A673 (cell line): ENCODE measurements around the gene TENM4. TPM values are rescaled to one million over a fixed set of nuclear protein-coding genes. Genes with fewer than 3 reads are reported as not detected.

ENCODE experiments used
- BruUV-seq: library from RNA; stranded (reverse); fragments of 400-500 nt; replicated peaks from 2 replicates; lab custom pipeline; 2021; lab: Mats Ljungman, UMichigan
- CTCF ChIA-PET: fragments of 300-600 bp; sonication (Branson Sonifier 250); formaldehyde crosslinking; loops from one replicate; lab custom pipeline; 2022; ENCODE audit warnings: antibody characterized with exemption; lab: Charles Lee
- POLR2A ChIA-PET: fragments of 300-600 bp; sonication (Branson Sonifier 250); formaldehyde crosslinking; loops from one replicate; lab custom pipeline; 2022; ENCODE audit warnings: antibody characterized with exemption; ENCODE audit not compliant: low non-redundant PET; lab: Charles Lee
- DNase-seq: peaks from one replicate; pipeline ENCODE4 v3.0.0-alpha.2; 2015; ENCODE audit warnings: low spot score
- H3K27ac ChIP-seq: fragments of 200-600 bp; sonication (generic); 2 replicates; pipeline ENCODE4 v1.5.1; 2016; ENCODE audit warnings: mixed run types, low read depth, mild to moderate bottlenecking, mixed read lengths, antibody characterized with exemption, low read length; ENCODE audit not compliant: poor library complexity, severe bottlenecking
- H3K27me3 ChIP-seq: fragments of 200-600 bp; sonication (generic); replicated peaks from 2 replicates; pipeline ENCODE4 v1.6.1; 2017; ENCODE audit warnings: mixed run types, low read depth, mild to moderate bottlenecking, mixed read lengths, antibody characterized with exemption, low read length; ENCODE audit not compliant: insufficient read depth, poor library complexity
- H3K36me3 ChIP-seq: fragments of 200-600 bp; sonication (generic); 2 replicates; pipeline ENCODE4 v1.6.1; 2016; ENCODE audit warnings: mixed run types, mild to moderate bottlenecking, mixed read lengths, antibody characterized with exemption, low read length; ENCODE audit not compliant: insufficient read depth, poor library complexity, severe bottlenecking
- H3K4me1 ChIP-seq: fragments of 200-600 bp; sonication (generic); 2 replicates; pipeline ENCODE4 v1.6.1; 2017; ENCODE audit warnings: mixed run types, mild to moderate bottlenecking, mixed read lengths, antibody characterized with exemption, low read length; ENCODE audit not compliant: insufficient read depth, poor library complexity, severe bottlenecking
- H3K4me3 ChIP-seq: fragments of 200-600 bp; sonication (generic); 2 replicates; pipeline ENCODE4 v1.5.1; 2016; ENCODE audit warnings: low read depth, mixed run types, mild to moderate bottlenecking, mixed read lengths, low read length; ENCODE audit not compliant: poor library complexity, severe bottlenecking
- H3K9me3 ChIP-seq: fragments of 200-600 bp; sonication (generic); 2 replicates; pipeline ENCODE4 v1.6.1; 2016; ENCODE audit warnings: mixed run types, low read depth, mild to moderate bottlenecking, mixed read lengths, antibody characterized with exemption, low read length; ENCODE audit not compliant: poor library complexity, severe bottlenecking
- EZH2 ChIP-seq: fragments of 200-600 bp; sonication (generic); IDR thresholded peaks from 2 replicates; pipeline ENCODE4 v1.6.1; 2017; ENCODE audit warnings: borderline replicate concordance, low read depth, mild to moderate bottlenecking, mixed read lengths, antibody characterized with exemption, low read length; ENCODE audit not compliant: poor library complexity, severe bottlenecking
- intact Hi-C: fragments of 100-400 bp; cut with micrococcal nuclease; formaldehyde crosslinking; loops from one replicate; pipeline ENCODE4 v1.10.0; 2022; ENCODE audit not compliant: unreplicated experiment
- total RNA-seq: library from RNA; stranded (reverse); gene quantifications from 2 replicates; pipeline ENCODE4 v1.2.3, GENCODE V29; 2021
- TF ChIP-seq, protein P1 (sequence below): fragments of 300-800, 200-600 bp; sonication (generic); conservative IDR thresholded peaks from 2 replicates; pipeline ENCODE4 v1.5.1; 2017; ENCODE audit warnings: low read depth, mild to moderate bottlenecking, antibody characterized with exemption, low read length, moderate library complexity, mixed read lengths

The TENM4 gene
- total RNA-seq, 1 experiment from 2014 or later = 0.11 TPM

DNA sequence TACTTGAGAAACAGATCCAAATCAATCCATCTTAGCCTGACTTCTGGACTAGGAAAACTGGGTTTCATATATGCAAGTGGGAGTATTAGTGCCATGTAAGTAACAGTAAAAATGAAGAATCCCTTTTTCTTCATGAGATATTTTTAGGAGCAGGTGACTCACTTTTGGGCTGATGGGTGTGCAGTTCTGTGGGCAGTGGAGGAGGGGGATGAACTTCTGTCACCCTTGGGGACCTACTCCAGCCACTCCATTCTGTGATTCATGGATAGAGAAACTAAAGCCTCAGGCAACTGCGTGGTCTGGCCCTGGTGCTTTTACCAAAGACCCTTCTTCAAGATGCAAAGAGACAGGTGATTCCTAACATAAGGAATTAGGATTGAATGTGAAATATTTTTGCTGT, 657.5 kb downstream of the TENM4 start:
- ChIA-PET POLR2A (no interaction called here), CTCF (no interaction called here)
- Histone ChIP-seq H3K36me3 (no peaks in the 10 kb centered on the region), H3K9me3 (no peaks in the 10 kb centered on the region), H3K4me3 (no peak overlapping the region), H3K27ac (no peak overlapping the region), H3K4me1 (no peaks in the 10 kb centered on the region), H3K27me3 (peaks cover 32% of the 10 kb centered on the region)
- no peak for DNase-seq
- no peak for TF ChIP-seq EZH2
- TF ChIP-seq, protein P1, sequence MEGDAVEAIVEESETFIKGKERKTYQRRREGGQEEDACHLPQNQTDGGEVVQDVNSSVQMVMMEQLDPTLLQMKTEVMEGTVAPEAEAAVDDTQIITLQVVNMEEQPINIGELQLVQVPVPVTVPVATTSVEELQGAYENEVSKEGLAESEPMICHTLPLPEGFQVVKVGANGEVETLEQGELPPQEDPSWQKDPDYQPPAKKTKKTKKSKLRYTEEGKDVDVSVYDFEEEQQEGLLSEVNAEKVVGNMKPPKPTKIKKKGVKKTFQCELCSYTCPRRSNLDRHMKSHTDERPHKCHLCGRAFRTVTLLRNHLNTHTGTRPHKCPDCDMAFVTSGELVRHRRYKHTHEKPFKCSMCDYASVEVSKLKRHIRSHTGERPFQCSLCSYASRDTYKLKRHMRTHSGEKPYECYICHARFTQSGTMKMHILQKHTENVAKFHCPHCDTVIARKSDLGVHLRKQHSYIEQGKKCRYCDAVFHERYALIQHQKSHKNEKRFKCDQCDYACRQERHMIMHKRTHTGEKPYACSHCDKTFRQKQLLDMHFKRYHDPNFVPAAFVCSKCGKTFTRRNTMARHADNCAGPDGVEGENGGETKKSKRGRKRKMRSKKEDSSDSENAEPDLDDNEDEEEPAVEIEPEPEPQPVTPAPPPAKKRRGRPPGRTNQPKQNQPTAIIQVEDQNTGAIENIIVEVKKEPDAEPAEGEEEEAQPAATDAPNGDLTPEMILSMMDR = no peak
- no TSS peak for BruUV-seq
- intact Hi-C loops = no loop called here

DNA sequence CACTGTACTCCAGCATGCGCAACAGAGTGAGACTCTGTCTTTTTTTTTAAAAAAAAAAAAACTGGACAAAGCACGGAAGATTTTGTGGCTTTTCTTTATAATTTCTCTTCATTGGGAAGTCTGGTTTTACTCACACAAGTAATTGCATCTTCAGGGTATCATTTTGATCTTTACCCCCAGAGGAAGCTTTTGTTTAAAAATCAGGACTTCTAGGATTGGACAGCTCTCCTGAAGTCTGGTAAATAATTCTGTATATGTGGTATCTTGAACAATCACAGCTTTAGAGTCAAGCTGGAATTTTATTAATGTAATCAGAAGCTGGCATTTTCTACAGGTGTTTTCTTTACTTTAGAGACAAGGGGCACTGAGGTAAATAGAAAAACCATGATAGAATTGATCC, 658.1 kb downstream of the TENM4 start:
- ChIA-PET CTCF (no interaction called here), POLR2A (no interaction called here)
- Histone ChIP-seq H3K27me3 (peaks cover 32% of the 10 kb centered on the region), H3K9me3 (no peaks in the 10 kb centered on the region), H3K36me3 (no peaks in the 10 kb centered on the region), H3K4me3 (no peak overlapping the region), H3K4me1 (no peaks in the 10 kb centered on the region), H3K27ac (no peak overlapping the region)
- TF ChIP-seq EZH2 = no peak
- TF ChIP-seq, protein P1 = no peak
- intact Hi-C loops = no loop called here
- BruUV-seq = no TSS peak
- DNase-seq = no peak

DNA sequence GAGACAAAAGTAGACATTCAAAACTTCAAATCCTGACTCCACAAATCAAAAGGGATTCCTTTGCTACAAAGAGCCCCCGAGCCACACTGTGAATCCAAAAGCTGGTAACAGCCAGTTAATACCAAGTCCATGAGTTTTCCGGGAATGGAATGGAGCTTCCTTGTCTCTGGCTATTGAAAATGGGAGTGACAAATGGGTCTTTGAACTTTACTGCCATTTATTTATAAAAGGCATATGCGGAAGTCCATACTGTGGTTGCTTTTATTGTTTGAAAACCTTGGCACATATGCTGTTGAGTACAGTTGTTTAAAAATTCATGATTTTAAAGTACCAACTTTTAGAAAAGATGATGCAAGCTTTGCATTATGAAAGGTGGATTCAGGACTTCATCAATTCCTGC, 659.9 kb downstream of the TENM4 start:
- POLR2A ChIA-PET = no interaction called here
- DNase-seq = no peak
- intact Hi-C loops = no loop called here
- Histone ChIP-seq H3K9me3 (no peaks in the 10 kb centered on the region), H3K4me1 (no peaks in the 10 kb centered on the region), H3K27ac (no peak overlapping the region), H3K36me3 (no peaks in the 10 kb centered on the region), H3K27me3 (peaks cover 30% of the 10 kb centered on the region), H3K4me3 (no peak overlapping the region)
- BruUV-seq = no TSS peak
- TF ChIP-seq, protein P1 = no peak
- no peak for TF ChIP-seq EZH2
- CTCF ChIA-PET = no interaction called here
